CD4-positive, alpha-beta T cell treated with Interleukin-6 at 100 ng/mL for 8 hours (primary cell): ENCODE results near the gene EPYC.

Source experiments
- DNase-seq: peaks from one replicate; pipeline ENCODE4 v3.0.0-alpha.2; 2020; ENCODE audit warnings: mixed read lengths, low spot score

The EPYC gene

DNA sequence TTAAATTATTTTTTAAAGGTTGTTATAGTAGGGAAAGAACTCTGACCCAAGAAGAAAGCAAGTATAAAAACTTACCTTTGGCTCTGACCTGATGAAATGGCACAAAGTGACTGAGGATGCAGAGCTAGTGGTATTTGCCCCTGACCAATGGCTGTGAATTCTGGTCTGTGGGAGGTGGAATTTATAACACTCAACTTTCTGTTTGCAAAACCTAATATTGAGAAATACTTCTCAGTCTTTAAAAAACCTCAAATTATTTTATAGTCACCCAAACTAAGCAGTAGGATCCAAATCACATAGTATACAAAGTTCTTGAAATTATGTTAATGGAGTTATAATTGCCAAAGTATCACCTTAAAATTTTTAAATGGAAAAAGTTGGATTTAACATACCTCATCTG is at the start of gene EPYC:
EPYC (minus strand) TSS at position 101 of the 400 bp plus-strand sequence. CDS start 2,407 bp downstream, outside the sequence.
- DNase-seq = no peak

- no peak for DNase-seq
Observed at GRCh38 chr12:91053951-91054715, 49.4 kb upstream of the EPYC start.

DNA sequence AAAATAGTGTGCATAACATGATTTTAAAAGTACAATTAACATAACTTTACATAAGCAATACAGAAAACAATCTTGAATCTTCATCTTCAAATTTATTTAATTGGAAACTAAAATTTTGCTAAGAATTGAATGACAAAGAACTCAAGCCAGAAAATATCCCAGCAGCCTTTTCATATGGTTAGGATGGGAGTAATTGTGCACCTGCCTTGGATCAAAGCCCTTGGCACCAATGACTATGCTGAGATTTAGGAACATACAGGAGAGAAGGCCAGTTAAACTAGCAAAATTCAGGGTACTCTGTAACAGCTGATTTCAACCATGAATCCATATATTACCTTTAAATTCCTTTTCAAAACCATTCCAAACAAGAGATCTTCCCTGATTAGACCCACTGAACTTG is 47.3 kb upstream of the EPYC start:
- no peak for DNase-seq

- DNase-seq = no peak
Observed at GRCh38 chr12:91044586-91044985, 39.8 kb upstream of the EPYC start.

- DNase-seq = no peak
Observed at GRCh38 chr12:91043408-91043807, 38.6 kb upstream of the EPYC start.

- DNase-seq = no peak
Observed at GRCh38 chr12:91040096-91040755, 35.5 kb upstream of the EPYC start.

GRCh38 chr12:91037276-91037675 is 32.5 kb upstream of the EPYC start:
- DNase-seq = no peak

GRCh38 chr12:91033251-91033650 is 28.5 kb upstream of the EPYC start:
- no peak for DNase-seq

DNA sequence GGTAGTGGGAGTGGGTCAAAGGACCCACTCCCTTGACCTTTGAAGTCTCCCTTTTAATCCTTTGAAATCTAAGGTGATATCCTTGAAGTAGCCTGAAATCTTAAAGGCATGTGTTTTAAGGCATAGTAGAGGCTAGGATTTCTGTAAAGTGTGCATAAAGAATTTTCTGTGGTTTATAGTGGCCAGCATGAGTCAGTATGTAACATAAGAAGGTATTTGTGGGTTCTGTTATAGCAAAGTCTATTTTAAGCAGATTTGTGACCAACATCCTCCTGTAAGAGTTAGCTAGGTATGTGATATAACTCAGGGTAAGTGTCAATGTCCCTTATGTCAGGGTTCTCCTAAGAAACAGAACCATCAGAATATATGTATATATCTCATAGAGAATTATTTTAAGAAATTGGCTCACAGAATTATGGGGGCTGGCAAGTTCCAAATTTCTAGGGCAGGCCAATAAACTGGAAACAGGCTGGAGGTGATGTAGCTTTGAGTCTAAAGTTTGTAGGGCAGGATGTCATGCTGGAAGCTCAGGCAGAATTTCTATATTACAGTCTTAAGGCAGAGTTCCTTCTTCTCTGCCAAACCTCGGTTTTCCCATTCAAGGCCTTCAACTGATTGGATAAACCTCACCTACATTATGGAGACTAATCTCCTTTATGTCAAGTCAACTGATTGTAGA is 18.7 kb upstream of the EPYC start:
- no peak for DNase-seq

- DNase-seq = no peak
Observed at GRCh38 chr12:91021076-91021475, 16.3 kb upstream of the EPYC start.

- DNase-seq = no peak
Observed at GRCh38 chr12:91019455-91019854, 14.7 kb upstream of the EPYC start.

GRCh38 chr12:91017511-91018263 is 12.9 kb upstream of the EPYC start:
- DNase-seq = no peak

DNA sequence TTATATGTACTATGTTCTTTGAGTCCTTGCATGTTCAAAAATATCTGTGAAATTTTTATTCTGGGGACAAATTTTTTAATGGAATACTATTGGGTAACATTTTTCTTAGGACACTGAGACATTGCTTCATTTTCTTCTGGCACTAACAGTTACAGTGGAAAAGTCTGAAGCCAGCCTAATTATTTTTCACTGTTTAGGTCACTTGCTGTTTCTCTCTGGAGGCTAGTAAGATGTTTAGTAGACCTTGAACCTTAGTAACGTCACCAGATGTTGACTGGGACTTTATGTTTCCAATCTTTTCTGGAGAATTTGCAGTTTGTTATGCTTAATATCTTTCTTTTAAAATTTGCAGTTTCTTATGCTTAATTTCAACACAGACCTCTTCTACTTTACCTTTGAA is 12.3 kb upstream of the EPYC start:
- no peak for DNase-seq

- DNase-seq = no peak
Observed at GRCh38 chr12:91009319-91009950, 4.7 kb upstream of the EPYC start.

GRCh38 chr12:91007531-91008290 is 2.9 kb upstream of the EPYC start:
- DNase-seq = no peak

- DNase-seq = no peak
Observed at GRCh38 chr12:91003737-91004136, 1.0 kb downstream of the EPYC start.

- DNase-seq = no peak
Observed at GRCh38 chr12:91001306-91001705, 3.5 kb downstream of the EPYC start.

- no peak for DNase-seq
Observed at GRCh38 chr12:90999966-91000365, 4.8 kb downstream of the EPYC start.

DNA sequence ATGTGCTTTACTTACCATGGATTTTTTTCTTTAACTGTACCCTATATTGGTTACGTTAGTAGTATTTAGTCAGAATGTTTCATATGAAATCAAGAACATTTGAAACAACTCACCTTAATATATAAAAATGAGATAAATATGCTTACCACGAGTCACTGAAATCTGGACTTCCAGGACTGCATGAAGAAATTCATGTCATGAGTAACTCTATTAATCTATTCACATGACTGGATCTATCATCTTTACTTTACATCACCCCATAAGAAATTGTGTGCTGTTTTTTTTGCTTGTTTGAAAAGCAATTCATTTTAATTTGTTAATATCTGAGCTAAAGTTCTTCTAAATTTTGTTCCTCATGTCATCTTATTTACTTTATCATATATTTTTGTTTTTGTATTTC is 5.2 kb downstream of the EPYC start:
- DNase-seq = no peak

GRCh38 chr12:90995010-90995409 is 9.8 kb downstream of the EPYC start:
- DNase-seq = no peak

- no peak for DNase-seq
Observed at GRCh38 chr12:90991952-90992465, 12.8 kb downstream of the EPYC start.
